Left ventricle myocardium inferior (tissue), 1 donor: ENCODE data around the gene PSMC1. TPM values are rescaled to one million over a fixed set of nuclear protein-coding genes. Genes with fewer than 3 reads are reported as not detected.

ENCODE experiments used
- DNase-seq: peaks from one replicate; pipeline ENCODE4 v3.0.0-alpha.2; 2020
- H3K27ac ChIP-seq: fragments of 200-600 bp; replicated peaks from 2 replicates; pipeline ENCODE4 v1.8.0; 2021
- H3K27me3 ChIP-seq: fragments of 200-600 bp; 2 replicates; pipeline ENCODE4 v1.8.0; 2021; ENCODE audit warnings: low read depth
- H3K36me3 ChIP-seq: fragments of 200-600 bp; 2 replicates; pipeline ENCODE4 v1.8.0; 2021
- H3K4me1 ChIP-seq: fragments of 200-600 bp; 2 replicates; pipeline ENCODE4 v1.8.0; 2021
- H3K4me3 ChIP-seq: fragments of 200-600 bp; 2 replicates; pipeline ENCODE4 v1.8.0; 2021; ENCODE audit warnings: mild to moderate bottlenecking, moderate library complexity
- H3K9me3 ChIP-seq: fragments of 200-600 bp; replicated peaks from 2 replicates; pipeline ENCODE4 v1.8.0; 2021
- CTCF ChIP-seq: fragments of 200-600 bp; IDR thresholded peaks from 2 replicates; pipeline ENCODE4 v1.8.0; 2021; ENCODE audit warnings: antibody characterized with exemption, mild to moderate bottlenecking, borderline replicate concordance
- intact Hi-C: fragments of 100-400 bp; cut with micrococcal nuclease; formaldehyde crosslinking; loops from one replicate; pipeline ENCODE4 v1.11.0; 2022
- total RNA-seq: library from RNA; stranded (reverse); fragmentation: NEBNext Ultra II Directional; extraction: Animal tissue kit (Norgen Biotek cat#: 25700); gene quantifications from one replicate; pipeline ENCODE4 v1.2.1, GENCODE V29; 2021
- donor health status: DM: no; HTN: yes; CAD: no; lungs with severe emphysema.

The PSMC1 gene
- total RNA-seq, 1 donor from 2014 or later, result 121 TPM

GRCh38 chr14:90303473-90303872, 47.1 kb downstream of the PSMC1 start:
- Histone ChIP-seq H3K27ac (no peak overlapping the region), H3K36me3 (peaks cover 53% of the 10 kb centered on the region), H3K4me3 (no peak overlapping the region), H3K27me3 (no peaks in the 10 kb centered on the region), H3K9me3 (no peaks in the 10 kb centered on the region), H3K4me1 (peaks cover 40% of the 10 kb centered on the region)
- no peak for DNase-seq
- TF ChIP-seq CTCF, result no peak
- intact Hi-C loops, result loop anchor here (2.0 kb wide), 1 partner anchor 393 kb away; no protein-coding TSS in a partner anchor

DNA sequence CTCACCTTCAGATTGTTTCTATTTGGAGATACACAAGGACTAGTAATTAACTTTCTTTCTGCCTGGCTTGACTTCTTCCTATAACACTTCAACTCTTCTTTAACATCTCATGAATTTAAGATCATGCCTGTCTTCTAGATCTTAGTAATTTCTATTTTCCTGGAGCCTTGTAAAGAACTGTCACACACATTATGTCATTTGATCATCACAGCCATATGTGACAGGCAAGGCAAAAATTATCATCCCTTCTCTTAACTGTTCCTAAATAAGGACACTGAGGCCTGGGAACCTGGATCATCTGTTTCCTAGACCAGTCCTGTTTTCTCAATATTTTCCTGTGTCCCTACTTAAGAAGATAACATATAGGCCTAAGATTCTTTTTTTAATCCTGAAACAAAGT, 48.1 kb downstream of the PSMC1 start:
- intact Hi-C loops, result no loop called here
- no peak overlapping the region for H3K4me3 ChIP-seq
- no peaks in the 10 kb centered on the region for H3K27me3 ChIP-seq
- H3K27ac ChIP-seq, result no peak overlapping the region
- H3K9me3 ChIP-seq, result no peaks in the 10 kb centered on the region
- no peak for DNase-seq
- peaks cover 62% of the 10 kb centered on the region for H3K36me3 ChIP-seq
- no peak for TF ChIP-seq CTCF
- H3K4me1 ChIP-seq, result peaks cover 32% of the 10 kb centered on the region

GRCh38 chr14:90305176-90305601, 48.8 kb downstream of the PSMC1 start:
- Histone ChIP-seq H3K9me3 (no peaks in the 10 kb centered on the region), H3K4me3 (no peak overlapping the region), H3K27ac (no peak overlapping the region), H3K4me1 (peaks cover 26% of the 10 kb centered on the region), H3K36me3 (peaks cover 69% of the 10 kb centered on the region), H3K27me3 (no peaks in the 10 kb centered on the region)
- no peak for TF ChIP-seq CTCF
- no peak for DNase-seq
- intact Hi-C loops, result no loop called here

DNA sequence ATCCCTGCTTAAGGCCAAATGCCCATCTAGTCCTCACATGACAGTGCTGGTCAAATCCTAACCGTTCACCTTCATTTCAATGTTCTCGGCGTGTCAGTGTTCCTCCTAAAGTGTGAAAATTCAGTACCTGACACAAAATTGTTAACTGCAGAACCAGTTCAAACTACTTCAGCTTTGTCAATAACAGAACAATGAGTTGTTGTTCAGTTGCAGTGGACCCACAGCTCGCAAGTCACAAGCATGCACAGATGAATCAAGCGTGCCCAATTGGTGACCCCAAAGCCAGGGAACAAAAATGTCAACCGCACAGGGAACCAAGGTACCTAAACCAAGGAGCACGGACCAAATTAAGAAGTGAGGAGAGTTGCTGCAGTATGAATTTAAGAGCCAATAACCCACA, 52.2 kb downstream of the PSMC1 start:
- H3K4me1 ChIP-seq, result no peaks in the 10 kb centered on the region
- H3K27me3 ChIP-seq, result no peaks in the 10 kb centered on the region
- no peak for DNase-seq
- TF ChIP-seq CTCF, result no peak
- no peak overlapping the region for H3K27ac ChIP-seq
- peaks cover 82% of the 10 kb centered on the region for H3K36me3 ChIP-seq
- H3K9me3 ChIP-seq, result no peaks in the 10 kb centered on the region
- H3K4me3 ChIP-seq, result no peak overlapping the region
- intact Hi-C loops, result no loop called here

GRCh38 chr14:90317286-90317685, 60.9 kb downstream of the PSMC1 start:
- H3K9me3 ChIP-seq, result no peaks in the 10 kb centered on the region
- no peak for TF ChIP-seq CTCF
- H3K27ac ChIP-seq, result no peak overlapping the region
- peaks cover 52% of the 10 kb centered on the region for H3K36me3 ChIP-seq
- no peak overlapping the region for H3K4me3 ChIP-seq
- intact Hi-C loops, result no loop called here
- H3K27me3 ChIP-seq, result no peaks in the 10 kb centered on the region
- H3K4me1 ChIP-seq, result no peaks in the 10 kb centered on the region
- no peak for DNase-seq

DNA sequence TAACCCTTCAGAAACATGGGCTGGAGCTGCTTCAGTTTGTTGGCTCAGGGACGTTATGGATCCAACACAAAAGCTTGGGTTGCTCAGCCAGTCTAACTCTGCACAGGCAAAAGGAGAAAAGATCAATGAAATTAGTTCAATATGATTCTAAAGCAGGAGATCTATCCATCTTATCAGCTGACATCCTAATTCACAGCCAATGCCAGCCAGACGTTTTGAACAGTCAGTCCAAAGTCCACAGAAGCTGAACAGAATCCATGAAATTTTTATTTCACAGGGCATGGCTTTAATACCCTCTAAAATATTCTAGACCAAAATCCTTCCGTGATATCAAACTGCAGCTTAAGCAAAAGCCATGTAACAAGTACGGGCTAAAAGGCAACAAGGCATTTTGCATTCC, 61.7 kb downstream of the PSMC1 start:
- Histone ChIP-seq H3K4me1 (no peaks in the 10 kb centered on the region), H3K4me3 (no peak overlapping the region), H3K36me3 (peaks cover 49% of the 10 kb centered on the region), H3K27me3 (no peaks in the 10 kb centered on the region), H3K27ac (no peak overlapping the region), H3K9me3 (no peaks in the 10 kb centered on the region)
- no peak for TF ChIP-seq CTCF
- no peak for DNase-seq
- intact Hi-C loops, result no loop called here
